OCI-LY1 (cell line): Measurements from ENCODE around the gene SLC6A16.

Experiments
- H2AFZ ChIP-seq: fragments of 200-600 bp; sonication (generic), shearing (Covaris generic); 2 replicates; pipeline ENCODE4 v1.6.0; 2014; ENCODE audit warnings: antibody characterized with exemption, mild to moderate bottlenecking, low read length
- H3F3A ChIP-seq: fragments of 200-600 bp; sonication (generic), shearing (Covaris generic); 2 replicates; pipeline ENCODE4 v1.6.0; 2014; ENCODE audit warnings: mild to moderate bottlenecking, antibody characterized with exemption, low read length, moderate library complexity; ENCODE audit not compliant: insufficient read depth
- H3K27ac ChIP-seq: fragments of 200-600 bp; sonication (generic); 2 replicates; pipeline ENCODE4 v1.5.1; 2014; ENCODE audit warnings: low read length, mixed run types, mild to moderate bottlenecking, low read depth; ENCODE audit not compliant: poor library complexity, severe bottlenecking
- H3K27me3 ChIP-seq: fragments of 200-600 bp; sonication (generic); 2 replicates; pipeline ENCODE4 v1.6.0; 2014; ENCODE audit warnings: antibody characterized with exemption, mild to moderate bottlenecking, low read length, moderate library complexity; ENCODE audit not compliant: insufficient read depth
- H3K36me3 ChIP-seq: fragments of 200-600 bp; sonication (generic); 2 replicates; pipeline ENCODE4 v1.6.1; 2014; ENCODE audit warnings: mild to moderate bottlenecking, antibody characterized with exemption, low read length, moderate library complexity, mixed read lengths; ENCODE audit not compliant: insufficient read depth
- H3K4me1 ChIP-seq: fragments of 200-600 bp; sonication (generic); 2 replicates; pipeline ENCODE4 v1.5.1; 2014; ENCODE audit warnings: mild to moderate bottlenecking, low read length, moderate library complexity; ENCODE audit not compliant: insufficient read depth, severe bottlenecking
- H3K4me2 ChIP-seq: fragments of 200-600 bp; sonication (generic), shearing (Covaris generic); 2 replicates; pipeline ENCODE4 v1.6.1; 2014; ENCODE audit warnings: low read length
- H3K4me3 ChIP-seq: fragments of 200-600 bp; sonication (generic); 2 replicates; pipeline ENCODE4 v1.5.1; 2014; ENCODE audit warnings: low read length, low read depth, mild to moderate bottlenecking, mixed read lengths; ENCODE audit not compliant: poor library complexity, severe bottlenecking
- H3K79me2 ChIP-seq: fragments of 200-600 bp; shearing (Covaris generic); 2 replicates; pipeline ENCODE4 v1.6.1; 2016; ENCODE audit warnings: mixed run types, low read length, mixed read lengths; ENCODE audit not compliant: insufficient read depth
- H3K9ac ChIP-seq: fragments of 200-600 bp; sonication (generic), shearing (Covaris generic); 2 replicates; pipeline ENCODE4 v1.6.1; 2014; ENCODE audit warnings: mild to moderate bottlenecking, low read length, mixed read lengths
- H3K9me2 ChIP-seq: fragments of 200-600 bp; sonication (generic), shearing (Covaris generic); 2 replicates; pipeline ENCODE4 v1.6.1; 2014; ENCODE audit warnings: low read depth, mild to moderate bottlenecking, low read length, mixed read lengths
- H3K9me3 ChIP-seq: fragments of 200-600 bp; shearing (Covaris generic); 2 replicates; pipeline ENCODE4 v1.6.1; 2014; ENCODE audit warnings: low read length, mixed read lengths
- H4K20me1 ChIP-seq: fragments of 200-600 bp; sonication (generic), shearing (Covaris generic); 2 replicates; pipeline ENCODE4 v1.6.0; 2016; ENCODE audit warnings: mild to moderate bottlenecking, low read length; ENCODE audit not compliant: insufficient read depth
- CTCF ChIP-seq: fragments of 200-600 bp; sonication (generic), shearing (Covaris generic); IDR thresholded peaks from 2 replicates; pipeline ENCODE4 v1.5.1; 2017; ENCODE audit warnings: mild to moderate bottlenecking, antibody characterized with exemption, low read length, moderate library complexity, mixed read lengths
- EZH2 ChIP-seq: fragments of 200-600 bp; sonication (generic), shearing (Covaris generic); IDR thresholded peaks from 2 replicates; pipeline ENCODE4 v1.8.0; 2017; ENCODE audit warnings: borderline replicate concordance, mixed run types, mild to moderate bottlenecking, antibody characterized with exemption, low read length, moderate library complexity, mixed read lengths

SLC6A16 gene

GRCh38 chr19:49340865-49341718 is 16.1 kb upstream of the SLC6A16 start:
- Histone ChIP-seq H3K79me2 (peaks cover under 1% of the 10 kb centered on the region; the same call in 1 of the 2 replicates), H3K27ac (peak overlapping the region; percentile 89), H3K9ac (peak overlapping the region; percentile 7; the same call in 1 of the 2 replicates), H2AFZ (no peak overlapping the region), H3K4me2 (peak overlapping the region; percentile 27; the same call in 1 of the 2 replicates), H3K27me3 (no peaks in the 10 kb centered on the region), H3K4me1 (peaks cover 51% of the 10 kb centered on the region), H3K36me3 (peaks cover 46% of the 10 kb centered on the region), H3F3A (0 out of 2 replicates have a peak, but pooled peaks cover 3% of the 10 kb centered on the region), H3K9me3 (no peaks in the 10 kb centered on the region), H3K9me2 (no peaks in the 10 kb centered on the region), H3K4me3 (no peak overlapping the region), H4K20me1 (no peaks in the 10 kb centered on the region)
- TF ChIP-seq CTCF (no peak), EZH2 (no peak)

- Histone ChIP-seq H3K4me2 (peak overlapping the region; percentile 78), H3K27me3 (no peaks in the 10 kb centered on the region), H3K9me3 (no peaks in the 10 kb centered on the region), H3K36me3 (peaks cover 49% of the 10 kb centered on the region), H3K9me2 (no peaks in the 10 kb centered on the region), H3F3A (0 out of 2 replicates have a peak, but pooled peaks cover 3% of the 10 kb centered on the region), H2AFZ (no peak overlapping the region), H3K27ac (peak overlapping the region; percentile 89), H4K20me1 (no peaks in the 10 kb centered on the region), H3K9ac (peak overlapping the region; percentile 32; the same call in 1 of the 2 replicates), H3K79me2 (peaks cover 5% of the 10 kb centered on the region; the same call in 1 of the 2 replicates), H3K4me3 (peak overlapping the region; percentile 84), H3K4me1 (peaks cover 55% of the 10 kb centered on the region)
- TF ChIP-seq CTCF (no peak), EZH2 (no peak)
These were observed 15.3 kb upstream of the SLC6A16 start for GRCh38 chr19:49340069-49340864.

- 0 out of 2 replicates have a peak, but pooled peaks cover 3% of the 10 kb centered on the region for H3F3A ChIP-seq
- H3K27ac ChIP-seq, result peak overlapping the region; percentile 89
- H3K4me2 ChIP-seq, result peak overlapping the region; percentile 78
- peaks cover 5% of the 10 kb centered on the region; the same call in 1 of the 2 replicates for H3K79me2 ChIP-seq
- no peaks in the 10 kb centered on the region for H3K9me3 ChIP-seq
- H3K9ac ChIP-seq, result peak overlapping the region; percentile 32; the same call in 1 of the 2 replicates
- peak overlapping the region; percentile 84 for H3K4me3 ChIP-seq
- peaks cover 63% of the 10 kb centered on the region for H3K4me1 ChIP-seq
- no peak overlapping the region for H2AFZ ChIP-seq
- H3K36me3 ChIP-seq, result peaks cover 49% of the 10 kb centered on the region
- no peaks in the 10 kb centered on the region for H4K20me1 ChIP-seq
- H3K27me3 ChIP-seq, result no peaks in the 10 kb centered on the region
- H3K9me2 ChIP-seq, result no peaks in the 10 kb centered on the region
- TF ChIP-seq CTCF (no peak), EZH2 (no peak)
These were observed 14.5 kb upstream of the SLC6A16 start for GRCh38 chr19:49339301-49340068.
